ENCODE measurements around the gene NCR3LG1.
"Not testable (repeated sequence)": the region's sequence is repeated elsewhere in the genome, so short reads cannot be mapped to it uniquely, and the experiment has no call there.

GRCh38 chr11:17426233-17426632, 74.6 kb downstream of the NCR3LG1 start:
- TF ChIP-seq CTCF, POLR2A (IDR thresholded peaks at IDR 0.05): not testable (repeated sequence)
